ENCODE results near the gene HAAO. TPM values are rescaled to one million over a fixed set of nuclear protein-coding genes. Genes with fewer than 3 reads are reported as not detected.

The HAAO gene
- polyA plus RNA-seq, 3 donors = 10.5 to 29.6 (median 15.0) TPM

DNA sequence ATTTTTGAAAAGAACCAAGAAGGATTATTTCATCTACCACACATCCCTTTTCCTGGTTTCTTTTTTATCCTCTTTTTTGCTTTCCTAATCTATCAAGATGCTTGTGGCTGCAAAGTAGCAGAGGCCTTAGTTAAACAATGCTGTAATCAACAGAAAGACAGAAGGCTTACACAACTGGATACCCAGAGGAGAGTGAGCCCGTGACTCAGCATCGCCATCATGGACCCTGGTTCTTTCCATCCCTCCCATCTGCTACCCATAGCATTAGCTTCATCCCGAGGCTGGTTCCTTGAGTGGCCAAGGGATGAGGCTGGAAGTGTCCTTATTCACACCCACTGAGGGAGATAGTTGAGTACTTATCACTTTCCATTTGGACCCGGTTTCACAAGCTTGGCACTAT lies 7.5 kb upstream of the HAAO start:
- TF ChIP-seq, protein P1, sequence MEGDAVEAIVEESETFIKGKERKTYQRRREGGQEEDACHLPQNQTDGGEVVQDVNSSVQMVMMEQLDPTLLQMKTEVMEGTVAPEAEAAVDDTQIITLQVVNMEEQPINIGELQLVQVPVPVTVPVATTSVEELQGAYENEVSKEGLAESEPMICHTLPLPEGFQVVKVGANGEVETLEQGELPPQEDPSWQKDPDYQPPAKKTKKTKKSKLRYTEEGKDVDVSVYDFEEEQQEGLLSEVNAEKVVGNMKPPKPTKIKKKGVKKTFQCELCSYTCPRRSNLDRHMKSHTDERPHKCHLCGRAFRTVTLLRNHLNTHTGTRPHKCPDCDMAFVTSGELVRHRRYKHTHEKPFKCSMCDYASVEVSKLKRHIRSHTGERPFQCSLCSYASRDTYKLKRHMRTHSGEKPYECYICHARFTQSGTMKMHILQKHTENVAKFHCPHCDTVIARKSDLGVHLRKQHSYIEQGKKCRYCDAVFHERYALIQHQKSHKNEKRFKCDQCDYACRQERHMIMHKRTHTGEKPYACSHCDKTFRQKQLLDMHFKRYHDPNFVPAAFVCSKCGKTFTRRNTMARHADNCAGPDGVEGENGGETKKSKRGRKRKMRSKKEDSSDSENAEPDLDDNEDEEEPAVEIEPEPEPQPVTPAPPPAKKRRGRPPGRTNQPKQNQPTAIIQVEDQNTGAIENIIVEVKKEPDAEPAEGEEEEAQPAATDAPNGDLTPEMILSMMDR (IDR thresholded peaks at IDR 0.05) = no peak
- DNase-seq = no peak
- no peaks in the 10 kb centered on the region for H3K27me3 ChIP-seq (ENCODE audit: control insufficient read depth in 2 of 2, insufficient read depth in 2 of 2, low read length in 2 of 2)
- 83% methylated on average over 1 of the region's 4 CpGs for WGBS (ENCODE audit: insufficient coverage)
- H3K9me3 Mint-ChIP-seq = peaks cover 0 to 5% (median 0%) of the 10 kb centered on the region in 7 donors
- no peaks in the 10 kb centered on the region for H3K9me3 ChIP-seq (replicated peaks in 1 of 2; ENCODE audit: control insufficient read depth in 1 of 2, insufficient read depth in 1 of 2, low read length in 2 of 2)
- peak overlapping the region in 1 of 7 donors; percentile 6 for H3K27ac Mint-ChIP-seq
- H3K36me3 Mint-ChIP-seq = peaks cover 37 to 49% of the 10 kb centered on the region in 2 donors
- H3K4me1 ChIP-seq (ENCODE audit: control insufficient read depth in 1 of 2, insufficient read depth in 2 of 2, low read length in 2 of 2) = peaks cover 27 to 44% of the 10 kb centered on the region in 2 donors
- H2AFZ ChIP-seq (ENCODE audit: insufficient read depth, low read depth, low read length, poor library complexity, severe bottlenecking) = no peak overlapping the region
- peaks cover 0 to 6% (median 0%) of the 10 kb centered on the region in 3 donors for H3K27me3 Mint-ChIP-seq (ENCODE audit: low read depth in 3 of 3)
- H3K36me3 ChIP-seq (replicated peaks in 1 of 2; ENCODE audit: control insufficient read depth in 1 of 2, insufficient read depth in 2 of 2, low read length in 2 of 2) = peaks cover 8 to 31% of the 10 kb centered on the region in 2 donors
- peaks cover 42% of the 10 kb centered on the region for H3K4me1 Mint-ChIP-seq
- peak overlapping the region in 1 of 2 donors; percentile 51 for H3K27ac ChIP-seq (ENCODE audit: low read depth in 1 of 2, low read length in 2 of 2)
- H3K9ac ChIP-seq (ENCODE audit: insufficient read depth, low read length, poor library complexity, severe bottlenecking) = no peak overlapping the region
- peaks cover 12% of the 10 kb centered on the region for H4K20me1 ChIP-seq (ENCODE audit: insufficient read depth, low read length)
- peaks cover 19% of the 10 kb centered on the region for H3K79me2 ChIP-seq (ENCODE audit: insufficient read depth, low read length)
- no peak overlapping the region for H3K4me3 ChIP-seq (replicated peaks in 1 of 3; ENCODE audit: low read depth in 2 of 3, low read length in 3 of 3)
- H3K4me3 Mint-ChIP-seq = no peak overlapping the region
- intact Hi-C loops (cut with micrococcal nuclease) = loop anchor here (5.0 kb wide), 2 partner anchors 38 to 43 kb away; partner anchors contain the start of gene OXER1 (in 1 of the 2)
- no peak overlapping the region for H3K4me2 ChIP-seq (replicated peaks; ENCODE audit: extremely low read depth, low read length, poor library complexity, severe bottlenecking)

DNA sequence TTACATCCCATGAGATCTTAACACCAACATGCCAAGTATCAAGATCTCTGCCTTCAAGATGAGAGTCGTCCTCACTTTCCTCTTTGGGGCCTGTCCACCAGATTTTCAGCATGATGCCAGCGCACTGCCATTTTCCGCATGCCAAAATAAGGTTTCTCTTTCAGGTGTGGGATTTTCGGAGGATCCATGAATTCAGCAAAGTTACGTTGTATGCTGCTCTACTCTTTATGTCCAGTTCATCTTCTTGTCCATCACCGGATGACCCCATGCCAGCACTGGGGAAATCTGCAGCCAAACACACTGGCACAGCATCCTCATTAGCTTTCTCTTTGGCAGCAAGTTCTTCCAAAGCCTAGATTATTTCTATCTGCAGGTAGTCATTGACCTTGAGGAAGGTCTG lies 4.9 kb upstream of the HAAO start:
- Mint-ChIP-seq H3K9me3 (peaks cover 0 to 2% (median 0%) of the 10 kb centered on the region in 7 donors), H3K4me3 (no peak overlapping the region), H3K27ac (peak overlapping the region in 1 of 7 donors; percentile 40), H3K27me3 (ENCODE audit: low read depth in 3 of 3) (peaks cover 0 to 6% (median 2%) of the 10 kb centered on the region in 3 donors), H3K4me1 (peaks cover 49% of the 10 kb centered on the region), H3K36me3 (peaks cover 48 to 56% of the 10 kb centered on the region in 2 donors)
- H3K79me2 ChIP-seq (ENCODE audit: insufficient read depth, low read length) = peaks cover 45% of the 10 kb centered on the region
- H2AFZ ChIP-seq (ENCODE audit: insufficient read depth, low read depth, low read length, poor library complexity, severe bottlenecking) = no peak overlapping the region
- TF ChIP-seq, protein P1 (IDR thresholded peaks at IDR 0.05) = no peak
- peaks cover 11 to 38% of the 10 kb centered on the region in 2 donors for H3K36me3 ChIP-seq (replicated peaks in 1 of 2; ENCODE audit: control insufficient read depth in 1 of 2, insufficient read depth in 2 of 2, low read length in 2 of 2)
- H4K20me1 ChIP-seq (ENCODE audit: insufficient read depth, low read length) = peaks cover 12% of the 10 kb centered on the region
- WGBS (ENCODE audit: insufficient coverage) = 74% methylated on average over 5 of the region's 6 CpGs
- peaks cover 25 to 44% of the 10 kb centered on the region in 2 donors for H3K4me1 ChIP-seq (ENCODE audit: control insufficient read depth in 1 of 2, insufficient read depth in 2 of 2, low read length in 2 of 2)
- no peak overlapping the region for H3K9ac ChIP-seq (ENCODE audit: insufficient read depth, low read length, poor library complexity, severe bottlenecking)
- no peak overlapping the region for H3K4me3 ChIP-seq (replicated peaks in 1 of 3; ENCODE audit: low read depth in 2 of 3, low read length in 3 of 3)
- H3K27me3 ChIP-seq (ENCODE audit: control insufficient read depth in 2 of 2, insufficient read depth in 2 of 2, low read length in 2 of 2) = no peaks in the 10 kb centered on the region
- H3K9me3 ChIP-seq (replicated peaks in 1 of 2; ENCODE audit: control insufficient read depth in 1 of 2, insufficient read depth in 1 of 2, low read length in 2 of 2) = no peaks in the 10 kb centered on the region
- H3K4me2 ChIP-seq (replicated peaks; ENCODE audit: extremely low read depth, low read length, poor library complexity, severe bottlenecking) = no peak overlapping the region
- H3K27ac ChIP-seq (ENCODE audit: low read depth in 1 of 2, low read length in 2 of 2) = no peak overlapping the region
- no peak for DNase-seq
- intact Hi-C loops (cut with micrococcal nuclease) = no loop called here

Measured in CD14-positive monocyte (primary cell).